Prostate gland (tissue), 2 donors: ENCODE results near the gene GABPB2. TPM values are rescaled to one million over a fixed set of nuclear protein-coding genes. Genes with fewer than 3 reads are reported as not detected.
"Not testable (repeated sequence)": the region's sequence is repeated elsewhere in the genome, so short reads cannot be mapped to it uniquely, and the experiment has no call there.

ENCODE experiments used
- DNase-seq: peaks from one replicate; pipeline ENCODE4 v3.0.0-alpha.2; 2019; ENCODE audit warnings: low spot score
- H3K27ac ChIP-seq, 2 donors: fragments of 200-600 bp; sonication (generic); 2 replicates each; pipeline ENCODE4 v1.5.1; 2017 to 2019
- H3K27me3 ChIP-seq: fragments of 200-600 bp; sonication (generic); replicated peaks from 2 replicates; pipeline ENCODE4 v1.5.1; 2019; ENCODE audit not compliant: insufficient read depth
- H3K36me3 ChIP-seq, 2 donors: fragments of 200-600 bp; sonication (generic); 1 replicate in 1 of 2; 2 replicates in 1 of 2; pipeline versions ENCODE4 v1.5.1 to v1.8.1; 2017 to 2019
- H3K4me1 ChIP-seq: fragments of 200-600 bp; sonication (generic); replicated peaks from 2 replicates; pipeline ENCODE4 v1.5.1; 2019
- H3K4me3 ChIP-seq, 2 donors: fragments of 200-600 bp; sonication (generic); 2 replicates each; pipeline ENCODE4 v1.5.1; 2017 to 2019
- H3K9me3 ChIP-seq: fragments of 200-600 bp; sonication (generic); 2 replicates; pipeline ENCODE4 v1.5.1; 2017
- POLR2A ChIP-seq: fragments of 450-650 bp; IDR thresholded peaks from one replicate; pipeline ENCODE4 v1.6.1; 2016; ENCODE audit warnings: antibody characterized with exemption, mild to moderate bottlenecking
- POLR2AphosphoS5 ChIP-seq: sonication (generic); formaldehyde crosslinking; IDR thresholded peaks from one replicate; pipeline ENCODE4 v1.6.1; 2017; ENCODE audit warnings: antibody characterized with exemption
- WGBS: methylation state at CpG from one replicate; pipeline ENCODE4 v1.1.5; 2018; 5-methylcytosine and 5-hydroxymethylcytosine counted together
- intact Hi-C: fragments of 100-400 bp; cut with DNase I; formaldehyde crosslinking; loops from one replicate; pipeline ENCODE4 v1.14.2; 2022
- total RNA-seq, 2 donors: library from RNA; depleted of rRNA; stranded (reverse); fragments of >200 nt; gene quantifications; one replicate each; pipeline ENCODE4 v1.1.0, GENCODE V29; 2016
- TF ChIP-seq, protein P1 (sequence below), 4 experiments: fragments of 200-600 bp in 2 of 4; fragments of 450-650 bp in 2 of 4; sonication (generic) in 2 of 4; IDR thresholded peaks; 1 replicate in 3 of 4; 2 replicates in 1 of 4; pipeline ENCODE4 v1.5.1; 2016 to 2019; ENCODE audit warnings: antibody characterized with exemption in 4 of 4, mild to moderate bottlenecking in 2 of 4, moderate library complexity in 2 of 4

The GABPB2 gene
- total RNA-seq, 2 donors from 2014 or later: 14.7 to 23.5 TPM

DNA sequence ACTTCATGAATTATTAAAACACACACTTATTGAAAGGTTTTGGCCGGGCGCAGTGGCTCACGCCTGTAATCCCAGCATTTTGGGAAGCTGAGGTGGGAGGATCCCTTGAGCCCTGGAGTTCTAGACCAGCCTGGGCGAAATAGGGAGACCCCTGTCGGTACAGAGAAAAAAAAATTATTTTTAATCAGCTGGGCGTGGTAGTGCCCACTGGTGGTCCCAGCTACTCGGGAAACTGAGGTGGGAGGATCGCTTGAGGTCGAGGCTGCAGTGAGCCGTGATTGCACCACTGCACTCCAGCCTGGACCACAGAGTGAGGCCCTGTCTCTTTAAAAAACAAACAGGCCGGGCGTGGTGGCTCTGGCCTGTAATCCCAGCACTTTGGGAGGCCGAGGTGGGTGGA, 1.7 kb downstream of the GABPB2 start:
- WGBS: 81% methylated on average over 13 of the region's 13 CpGs
- peaks cover 2% of the 10 kb centered on the region for H3K4me1 ChIP-seq
- H3K27me3 ChIP-seq: no peaks in the 10 kb centered on the region
- no peaks in the 10 kb centered on the region for H3K36me3 ChIP-seq
- TF ChIP-seq, protein P1, sequence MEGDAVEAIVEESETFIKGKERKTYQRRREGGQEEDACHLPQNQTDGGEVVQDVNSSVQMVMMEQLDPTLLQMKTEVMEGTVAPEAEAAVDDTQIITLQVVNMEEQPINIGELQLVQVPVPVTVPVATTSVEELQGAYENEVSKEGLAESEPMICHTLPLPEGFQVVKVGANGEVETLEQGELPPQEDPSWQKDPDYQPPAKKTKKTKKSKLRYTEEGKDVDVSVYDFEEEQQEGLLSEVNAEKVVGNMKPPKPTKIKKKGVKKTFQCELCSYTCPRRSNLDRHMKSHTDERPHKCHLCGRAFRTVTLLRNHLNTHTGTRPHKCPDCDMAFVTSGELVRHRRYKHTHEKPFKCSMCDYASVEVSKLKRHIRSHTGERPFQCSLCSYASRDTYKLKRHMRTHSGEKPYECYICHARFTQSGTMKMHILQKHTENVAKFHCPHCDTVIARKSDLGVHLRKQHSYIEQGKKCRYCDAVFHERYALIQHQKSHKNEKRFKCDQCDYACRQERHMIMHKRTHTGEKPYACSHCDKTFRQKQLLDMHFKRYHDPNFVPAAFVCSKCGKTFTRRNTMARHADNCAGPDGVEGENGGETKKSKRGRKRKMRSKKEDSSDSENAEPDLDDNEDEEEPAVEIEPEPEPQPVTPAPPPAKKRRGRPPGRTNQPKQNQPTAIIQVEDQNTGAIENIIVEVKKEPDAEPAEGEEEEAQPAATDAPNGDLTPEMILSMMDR (IDR thresholded peaks at IDR 0.05): no peak
- no peak for TF ChIP-seq POLR2A
- no peak for TF ChIP-seq POLR2AphosphoS5
- H3K4me3 ChIP-seq: no peak overlapping the region
- H3K27ac ChIP-seq: no peak overlapping the region
- no peak for DNase-seq
- H3K9me3 ChIP-seq: no peaks in the 10 kb centered on the region
- intact Hi-C loops: no loop called here

DNA sequence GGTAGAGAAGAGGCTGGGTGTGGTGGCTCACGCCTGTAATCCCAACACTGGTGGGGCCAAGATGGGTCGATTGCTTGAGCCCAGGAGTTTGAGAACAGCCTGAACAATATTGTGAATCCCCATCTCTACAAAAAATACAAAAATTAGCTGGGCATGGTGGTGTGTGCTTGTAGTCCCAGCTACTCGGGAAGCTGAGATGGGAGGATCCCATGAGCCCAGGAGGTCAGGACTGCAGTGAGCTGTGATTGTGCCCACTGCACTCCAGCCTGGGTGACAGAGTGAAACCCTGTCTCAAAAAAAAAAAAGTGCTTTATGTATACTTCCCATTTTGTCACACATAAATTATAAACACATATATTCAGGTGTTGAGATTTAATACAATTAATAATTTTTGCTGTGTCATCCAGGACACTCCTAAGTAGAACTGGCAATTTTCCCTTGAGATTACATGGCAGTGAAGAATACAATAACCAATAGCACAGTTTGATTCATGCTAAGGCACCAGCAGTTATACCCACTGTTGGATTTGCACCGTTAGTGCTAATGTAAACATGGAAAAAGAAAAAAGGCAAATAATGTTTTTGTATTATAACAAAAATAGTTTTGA, 15.5 kb downstream of the GABPB2 start:
- Histone ChIP-seq H3K4me1 (no peaks in the 10 kb centered on the region), H3K9me3 (no peaks in the 10 kb centered on the region), H3K27ac (no peak overlapping the region), H3K4me3 (no peak overlapping the region), H3K36me3 (no peaks in the 10 kb centered on the region), H3K27me3 (no peaks in the 10 kb centered on the region)
- DNase-seq: no peak
- 74% methylated on average over 4 of the region's 4 CpGs for WGBS
- TF ChIP-seq POLR2AphosphoS5 (no peak), POLR2A (no peak)
- TF ChIP-seq, protein P1 (IDR thresholded peaks at IDR 0.05): no peak
- intact Hi-C loops: no loop called here

DNA sequence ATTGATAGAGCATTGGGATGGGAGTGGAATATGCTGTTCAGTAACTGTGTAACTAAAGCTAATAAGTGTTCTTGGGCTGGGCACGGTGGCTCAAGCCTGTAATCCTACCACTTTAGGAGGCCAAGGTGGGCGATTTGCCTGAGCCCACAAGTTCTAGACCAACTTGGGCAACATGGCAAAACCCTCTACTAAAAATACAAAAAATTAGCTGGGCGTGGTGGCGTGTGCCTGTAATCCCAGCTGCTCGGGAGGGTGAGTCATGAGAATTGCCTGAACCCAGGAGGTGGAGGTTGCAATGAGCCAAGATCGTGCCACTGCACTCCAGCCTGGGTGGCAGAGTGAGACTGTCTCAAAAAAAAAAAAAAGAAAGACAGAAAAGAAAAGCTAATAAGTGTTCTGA, 26.9 kb downstream of the GABPB2 start:
- H3K36me3 ChIP-seq, DNase-seq, H3K4me3 ChIP-seq, intact Hi-C loops, H3K9me3 ChIP-seq, H3K27me3 ChIP-seq, H3K4me1 ChIP-seq, H3K27ac ChIP-seq: not testable (repeated sequence)
- 91% methylated on average over 6 of the region's 6 CpGs for WGBS

DNA sequence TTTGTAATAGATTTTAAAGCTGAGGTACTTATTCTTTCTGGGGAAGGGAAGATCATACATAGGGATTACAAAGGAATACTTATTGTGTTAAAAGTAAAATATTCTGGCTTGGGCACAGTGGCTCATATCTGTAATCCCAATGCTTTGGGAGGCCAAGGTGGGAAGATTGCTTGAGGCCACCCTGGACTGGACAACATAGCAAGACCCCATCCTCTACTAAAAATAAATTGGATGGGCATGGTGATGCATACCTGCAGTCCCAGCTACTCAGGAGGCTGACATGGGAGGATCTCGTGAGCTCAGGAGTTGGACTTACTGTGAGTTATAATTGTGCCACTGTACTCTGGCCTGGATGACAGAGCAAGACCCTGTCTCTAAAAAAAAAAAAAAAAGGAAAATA, 27.6 kb downstream of the GABPB2 start:
- no peak overlapping the region for H3K4me3 ChIP-seq
- no peaks in the 10 kb centered on the region for H3K36me3 ChIP-seq
- WGBS: 96% methylated on average over 1 of the region's 1 CpG
- intact Hi-C loops: no loop called here
- no peaks in the 10 kb centered on the region for H3K27me3 ChIP-seq
- no peaks in the 10 kb centered on the region for H3K9me3 ChIP-seq
- H3K4me1 ChIP-seq: no peaks in the 10 kb centered on the region
- no peak overlapping the region for H3K27ac ChIP-seq
- TF ChIP-seq, protein P1 (IDR thresholded peaks at IDR 0.05): no peak
- no peak for TF ChIP-seq POLR2A
- TF ChIP-seq POLR2AphosphoS5: no peak
- DNase-seq: no peak

GRCh38 chr1:151104630-151105029, 34.1 kb downstream of the GABPB2 start:
- H3K27ac ChIP-seq: no peak overlapping the region
- no peaks in the 10 kb centered on the region for H3K27me3 ChIP-seq
- intact Hi-C loops: loop anchor here (5.0 kb wide), 1 partner anchor 53 kb away; the partner anchor contains the start of gene TNFAIP8L2
- no peaks in the 10 kb centered on the region for H3K9me3 ChIP-seq
- no peaks in the 10 kb centered on the region for H3K4me1 ChIP-seq
- DNase-seq: no peak
- TF ChIP-seq, protein P1 (IDR thresholded peaks at IDR 0.05): no peak
- TF ChIP-seq POLR2AphosphoS5 (no peak), POLR2A (no peak)
- no peaks in the 10 kb centered on the region for H3K36me3 ChIP-seq
- H3K4me3 ChIP-seq: no peak overlapping the region
